NCI-H345 treated with DMSO at 0.1 percent for 48 hours (cell line): ENCODE measurements around the gene FCRL1.

Experiments used
- DNase-seq: peaks from one replicate; lab custom pipeline; 2025; ENCODE audit not compliant: unreplicated experiment; lab: John Stamatoyannopoulos, UW

FCRL1 gene

GRCh38 chr1:157819896-157820295, at the start of gene FCRL1:
FCRL1 (minus strand) TSS chr1:157820120; CDS start chr1:157820037, 83 bp downstream.
- no peak for DNase-seq

- no peak for DNase-seq
These were observed 48.7 kb upstream of the FCRL1 start for GRCh38 chr1:157868654-157869053.

GRCh38 chr1:157862114-157863070, 42.5 kb upstream of the FCRL1 start:
- DNase-seq = no peak

GRCh38 chr1:157856538-157856937, 36.6 kb upstream of the FCRL1 start:
- no peak for DNase-seq

GRCh38 chr1:157852476-157852875, 32.6 kb upstream of the FCRL1 start:
- no peak for DNase-seq

- no peak for DNase-seq
These were observed 29.4 kb upstream of the FCRL1 start for GRCh38 chr1:157849229-157849875.

- no peak for DNase-seq
These were observed 24.3 kb upstream of the FCRL1 start for GRCh38 chr1:157844089-157844830.

GRCh38 chr1:157842939-157843338, 23.0 kb upstream of the FCRL1 start:
- DNase-seq = no peak

GRCh38 chr1:157841708-157842107, 21.8 kb upstream of the FCRL1 start, which contains the start of gene CD5L:
CD5L (minus strand) TSS chr1:157841808; CDS start chr1:157841701, 107 bp downstream.
- DNase-seq = no peak

GRCh38 chr1:157838966-157839365, 19.0 kb upstream of the FCRL1 start:
- DNase-seq = no peak

- no peak for DNase-seq
These were observed 14.5 kb upstream of the FCRL1 start for GRCh38 chr1:157834430-157834829.

- no peak for DNase-seq
These were observed 13.2 kb upstream of the FCRL1 start for GRCh38 chr1:157833145-157833544.

GRCh38 chr1:157831968-157832626, 12.2 kb upstream of the FCRL1 start:
- no peak for DNase-seq

- no peak for DNase-seq
These were observed 11.0 kb upstream of the FCRL1 start for GRCh38 chr1:157830887-157831286.

- DNase-seq = no peak
These were observed 9.8 kb upstream of the FCRL1 start for GRCh38 chr1:157829711-157830110.

GRCh38 chr1:157829210-157829609, 9.3 kb upstream of the FCRL1 start:
- no peak for DNase-seq

GRCh38 chr1:157820299-157820698, 379 bp upstream of the FCRL1 start:
- no peak for DNase-seq

- DNase-seq = no peak
These were observed 705 bp downstream of the FCRL1 start for GRCh38 chr1:157819215-157819614.

- no peak for DNase-seq
These were observed 6.7 kb downstream of the FCRL1 start for GRCh38 chr1:157813269-157813668.

- no peak for DNase-seq
These were observed 13.3 kb downstream of the FCRL1 start for GRCh38 chr1:157806431-157807149.
